ENCODE measurements around the gene MYH9.

Gene MYH9

GRCh38 chr22:36329254-36330078, 58.3 kb downstream of the MYH9 start:
- DNase-seq, result no peak

- DNase-seq, result no peak
Observed at GRCh38 chr22:36328635-36329253, 59.0 kb downstream of the MYH9 start.

- DNase-seq, result no peak
Observed at GRCh38 chr22:36327922-36328551, 59.7 kb downstream of the MYH9 start.

DNA sequence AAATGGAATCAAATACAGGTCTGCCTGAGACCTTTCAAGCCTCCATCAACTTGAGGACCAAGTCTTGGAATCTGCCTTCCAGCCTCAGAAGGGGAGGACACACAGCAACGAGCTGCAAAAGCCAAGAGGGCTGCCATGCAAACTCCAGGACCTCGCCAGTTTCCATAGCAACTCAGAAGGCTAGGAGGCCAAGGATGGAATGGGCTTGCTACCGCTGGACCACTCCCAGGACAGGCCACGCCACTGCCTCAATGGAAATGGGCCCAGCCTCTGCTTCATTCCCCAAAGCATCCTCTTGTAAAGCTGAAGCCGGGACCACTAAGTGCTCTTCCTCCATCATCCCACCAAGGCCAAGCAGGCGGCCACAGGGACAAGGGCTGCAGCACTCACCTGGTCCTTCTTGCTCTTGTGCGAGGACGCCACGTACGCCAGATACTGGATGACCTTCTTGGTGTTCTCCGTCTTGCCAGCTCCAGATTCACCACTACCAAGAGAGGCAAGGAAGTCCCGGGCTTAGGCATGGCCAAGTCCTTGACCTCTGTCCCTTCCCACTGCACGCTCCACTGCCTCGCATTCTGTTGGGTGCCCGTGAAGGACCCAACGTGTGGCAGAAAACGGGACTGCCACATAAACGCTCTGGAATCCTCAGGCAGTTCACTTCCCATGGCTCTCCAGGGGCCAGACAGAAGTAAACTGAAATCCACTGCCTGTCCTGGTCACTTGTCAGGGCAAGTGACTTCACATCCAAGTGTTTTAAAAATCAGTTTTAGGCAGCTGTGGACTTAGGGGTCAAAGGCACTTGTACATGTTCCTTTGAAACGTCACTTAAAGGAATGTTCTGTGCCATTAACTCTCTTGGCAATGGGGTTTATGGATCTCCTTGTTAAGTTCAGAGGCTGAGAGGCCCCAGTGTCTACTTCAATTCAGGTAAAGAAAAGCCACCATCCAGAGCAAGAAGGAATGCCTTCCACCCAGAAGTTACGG, 61.3 kb downstream of the MYH9 start:
- DNase-seq, result no peak

- DNase-seq, result no peak
Observed at GRCh38 chr22:36325154-36326031, 62.4 kb downstream of the MYH9 start.

DNA sequence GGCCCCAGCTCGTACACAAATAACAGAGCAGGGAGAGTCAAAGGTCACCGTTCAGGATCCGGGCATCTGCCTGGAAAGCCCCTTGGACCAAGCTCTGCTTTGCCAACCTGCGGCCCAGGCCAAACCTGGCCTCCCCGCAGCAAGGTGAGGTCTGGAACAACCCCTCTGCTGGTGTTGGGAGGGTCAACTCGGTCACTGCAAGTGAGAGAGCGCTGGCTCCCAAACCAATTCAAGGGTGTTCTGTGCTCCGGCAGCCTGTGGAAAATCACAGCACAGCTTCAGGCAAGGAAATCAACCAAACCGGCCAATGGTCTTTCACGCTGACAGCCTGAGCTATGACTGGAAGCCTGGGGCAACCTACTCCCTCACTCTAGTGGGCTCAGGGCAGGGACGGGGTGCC, 63.4 kb downstream of the MYH9 start:
- no peak for DNase-seq

DNA sequence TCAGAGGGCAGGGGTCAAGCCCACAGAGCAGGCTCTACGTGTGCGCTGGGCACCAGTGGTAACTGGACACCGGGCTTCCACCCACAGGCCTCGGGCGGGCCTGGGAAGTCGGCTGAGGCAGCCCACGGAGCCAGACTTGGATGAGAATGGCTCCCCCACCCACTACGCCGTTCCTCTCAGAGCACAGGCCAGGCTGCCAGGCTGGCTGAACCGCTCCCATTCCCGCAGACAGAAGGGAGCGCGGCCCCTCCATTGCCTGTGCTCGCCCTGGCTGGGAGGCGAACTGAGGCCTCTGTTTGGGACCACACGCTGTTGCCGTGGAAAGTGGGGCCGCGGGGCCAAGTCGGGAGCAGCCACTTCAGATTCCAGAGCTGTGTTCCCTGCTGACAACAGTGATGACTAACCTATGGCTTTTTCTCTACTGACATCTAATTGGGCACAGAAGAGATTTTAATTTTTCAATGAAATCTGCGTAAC, 63.9 kb downstream of the MYH9 start:
- no peak for DNase-seq

- DNase-seq, result no peak
Observed at GRCh38 chr22:36323182-36323854, 64.4 kb downstream of the MYH9 start.

DNA sequence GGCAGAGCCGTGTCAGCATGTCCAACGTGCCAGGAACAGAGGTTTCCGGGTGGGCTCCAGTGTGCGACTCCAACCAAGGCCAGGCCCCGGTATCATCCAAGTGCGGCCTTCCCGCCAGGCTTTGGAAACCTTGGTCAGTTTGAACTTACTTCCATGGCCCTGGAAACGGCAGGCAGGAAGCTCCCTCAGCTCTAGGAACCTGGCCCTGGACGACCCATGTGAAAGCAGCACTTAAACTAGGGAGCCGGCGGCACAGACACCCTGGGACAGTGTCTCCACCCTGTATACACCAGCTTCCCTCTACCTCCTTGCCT, 65.2 kb downstream of the MYH9 start:
- no peak for DNase-seq

GRCh38 chr22:36321797-36322601, 65.8 kb downstream of the MYH9 start:
- DNase-seq, result no peak

DNA sequence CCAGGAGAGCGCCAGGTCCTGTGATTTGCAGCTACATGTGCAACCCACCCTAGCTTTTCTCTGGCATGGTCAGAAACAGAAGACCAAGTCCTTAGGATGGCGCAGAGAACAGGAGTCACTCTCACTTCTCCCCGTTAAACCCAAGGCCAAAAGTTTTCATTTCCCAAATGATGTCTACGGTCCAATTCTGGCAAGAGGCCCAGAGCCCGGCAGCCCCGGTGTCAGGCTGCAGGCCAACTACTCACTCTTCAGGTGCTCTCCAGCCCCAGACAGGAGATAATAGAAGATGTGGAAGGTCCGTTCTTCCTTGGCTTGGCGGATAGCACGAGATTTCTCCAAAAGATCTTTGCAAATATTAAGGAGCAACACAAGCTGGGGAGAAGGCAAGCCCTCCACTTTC, 67.2 kb downstream of the MYH9 start:
- DNase-seq, result no peak

- DNase-seq, result no peak
Observed at GRCh38 chr22:36319595-36320497, 67.9 kb downstream of the MYH9 start.

GRCh38 chr22:36318442-36318841, 69.3 kb downstream of the MYH9 start:
- no peak for DNase-seq

- no peak for DNase-seq
Observed at GRCh38 chr22:36317658-36318271, 70.0 kb downstream of the MYH9 start.

DNA sequence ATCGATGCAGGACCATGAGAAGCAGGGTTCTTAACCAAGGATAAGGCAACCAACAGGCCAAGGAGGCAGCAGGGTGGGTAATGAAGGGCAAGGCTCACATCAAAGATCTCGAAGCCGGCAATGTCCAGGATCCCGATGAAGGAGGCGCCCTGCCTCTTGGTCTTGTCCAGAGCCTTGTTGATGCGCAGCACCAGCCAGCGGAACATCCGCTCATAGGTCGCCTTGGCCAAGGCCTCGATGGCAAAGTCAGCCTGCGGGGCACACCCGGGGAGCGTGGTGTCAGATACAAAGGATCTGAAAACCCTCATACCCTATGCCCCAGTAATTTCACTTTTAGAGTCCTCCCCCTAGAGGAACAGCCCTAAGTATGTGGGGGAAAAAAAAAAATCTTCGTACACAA, 71.3 kb downstream of the MYH9 start:
- no peak for DNase-seq

- no peak for DNase-seq
Observed at GRCh38 chr22:36315325-36315724, 72.4 kb downstream of the MYH9 start.

DNA sequence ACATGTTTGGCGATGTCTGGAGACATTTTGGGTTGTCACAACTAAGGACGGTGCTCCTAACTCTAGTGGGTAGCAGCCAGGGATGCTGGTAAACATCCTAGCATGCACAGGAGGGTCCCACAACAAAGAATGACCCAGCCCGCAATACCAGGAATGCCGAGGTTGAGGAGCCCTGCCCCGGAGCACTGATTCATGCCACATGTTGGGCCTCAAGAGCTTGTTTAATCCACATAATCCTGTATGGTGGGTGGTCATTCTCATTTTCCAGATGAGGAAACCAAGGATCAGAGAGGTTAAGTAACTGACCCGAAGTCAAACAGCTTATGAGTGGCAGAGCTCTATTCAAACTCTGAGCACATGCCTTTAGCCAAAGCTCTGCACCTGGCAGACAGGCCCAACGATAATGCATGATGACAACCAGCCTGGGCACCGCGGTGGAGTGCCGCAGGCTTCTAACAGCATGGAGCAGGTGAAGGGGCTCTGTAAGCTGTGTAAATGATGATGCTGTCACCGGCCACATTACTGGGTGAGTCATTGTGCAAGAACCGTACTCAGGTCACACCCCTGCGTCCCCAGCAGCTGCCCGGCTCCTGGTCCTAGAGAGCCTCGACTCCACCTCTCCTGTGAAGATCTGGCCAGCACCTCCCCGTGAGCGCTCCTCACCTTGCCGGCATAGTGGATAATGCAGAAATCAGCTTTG, 76.2 kb downstream of the MYH9 start:
- DNase-seq, result no peak

- no peak for DNase-seq
Observed at GRCh38 chr22:36308880-36309279, 78.9 kb downstream of the MYH9 start.
